Chondrocyte (in vitro differentiated cells): ENCODE data around the gene PLCB4. TPM values are rescaled to one million over a fixed set of nuclear protein-coding genes. Genes with fewer than 3 reads are reported as not detected.

Experiments used
- DNase-seq: peaks from one replicate; pipeline ENCODE4 v3.0.0; 2021; ENCODE audit warnings: mixed read lengths, low spot score
- H3K27ac Mint-ChIP-seq: one replicate; pipeline ENCODE4 v1.8.0; 2021; ENCODE audit warnings: mild to moderate bottlenecking, moderate library complexity, mixed read lengths; ENCODE audit not compliant: unreplicated experiment
- H3K27me3 Mint-ChIP-seq: 2 replicates; pipeline ENCODE4 v1.8.0; 2021; ENCODE audit warnings: low read depth, mixed read lengths
- H3K36me3 Mint-ChIP-seq: 2 replicates; pipeline ENCODE4 v1.8.0; 2021; ENCODE audit warnings: low read depth, mixed read lengths
- H3K4me1 Mint-ChIP-seq: 2 replicates; pipeline ENCODE4 v1.8.0; 2021; ENCODE audit warnings: low read depth, mild to moderate bottlenecking, mixed read lengths
- H3K4me3 Mint-ChIP-seq: one replicate; pipeline ENCODE4 v1.8.0; 2021; ENCODE audit warnings: mild to moderate bottlenecking, moderate library complexity, mixed read lengths; ENCODE audit not compliant: unreplicated experiment
- H3K9me3 Mint-ChIP-seq: 2 replicates; pipeline ENCODE4 v1.8.0; 2021; ENCODE audit warnings: low read depth, mixed read lengths
- total RNA-seq: library from RNA; stranded (reverse); gene quantifications from 3 replicates; pipeline ENCODE4 v1.2.1, GENCODE V29; 2021
- TF ChIP-seq, protein P1 (sequence below): fragments of 200-600 bp; sonication (generic); IDR thresholded peaks from 2 replicates; pipeline ENCODE4 v1.5.0; 2021; ENCODE audit warnings: antibody characterized with exemption, mild to moderate bottlenecking, moderate library complexity

The PLCB4 gene
- total RNA-seq, 1 donor from 2014 or later = 13.3 TPM

DNA sequence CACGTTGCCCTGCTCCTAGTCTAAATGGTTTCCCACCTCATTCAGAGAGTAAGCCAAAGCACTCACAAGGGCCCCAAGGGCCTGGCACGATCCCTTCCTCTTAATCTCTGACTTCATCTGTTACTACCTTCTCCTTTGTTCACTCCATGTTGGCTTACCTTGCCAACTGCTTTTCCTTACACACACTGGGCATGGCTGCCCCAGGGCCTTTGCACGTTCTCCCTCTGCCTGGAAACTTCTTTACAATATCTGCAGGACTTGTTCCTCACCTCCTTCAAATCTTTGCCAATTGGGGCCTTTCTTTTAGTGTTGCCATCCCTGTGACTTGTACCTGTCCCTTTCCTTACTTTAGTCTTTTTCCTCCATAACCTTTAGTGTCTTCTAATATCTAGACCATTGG is 73.9 kb downstream of the PLCB4 start:
- no peaks in the 10 kb centered on the region for H3K27me3 Mint-ChIP-seq
- no peak for DNase-seq
- H3K4me1 Mint-ChIP-seq = peaks cover 34% of the 10 kb centered on the region
- no peak overlapping the region for H3K27ac Mint-ChIP-seq
- no peak overlapping the region for H3K4me3 Mint-ChIP-seq
- H3K9me3 Mint-ChIP-seq = peaks cover 11% of the 10 kb centered on the region
- TF ChIP-seq, protein P1, sequence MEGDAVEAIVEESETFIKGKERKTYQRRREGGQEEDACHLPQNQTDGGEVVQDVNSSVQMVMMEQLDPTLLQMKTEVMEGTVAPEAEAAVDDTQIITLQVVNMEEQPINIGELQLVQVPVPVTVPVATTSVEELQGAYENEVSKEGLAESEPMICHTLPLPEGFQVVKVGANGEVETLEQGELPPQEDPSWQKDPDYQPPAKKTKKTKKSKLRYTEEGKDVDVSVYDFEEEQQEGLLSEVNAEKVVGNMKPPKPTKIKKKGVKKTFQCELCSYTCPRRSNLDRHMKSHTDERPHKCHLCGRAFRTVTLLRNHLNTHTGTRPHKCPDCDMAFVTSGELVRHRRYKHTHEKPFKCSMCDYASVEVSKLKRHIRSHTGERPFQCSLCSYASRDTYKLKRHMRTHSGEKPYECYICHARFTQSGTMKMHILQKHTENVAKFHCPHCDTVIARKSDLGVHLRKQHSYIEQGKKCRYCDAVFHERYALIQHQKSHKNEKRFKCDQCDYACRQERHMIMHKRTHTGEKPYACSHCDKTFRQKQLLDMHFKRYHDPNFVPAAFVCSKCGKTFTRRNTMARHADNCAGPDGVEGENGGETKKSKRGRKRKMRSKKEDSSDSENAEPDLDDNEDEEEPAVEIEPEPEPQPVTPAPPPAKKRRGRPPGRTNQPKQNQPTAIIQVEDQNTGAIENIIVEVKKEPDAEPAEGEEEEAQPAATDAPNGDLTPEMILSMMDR = no peak
- H3K36me3 Mint-ChIP-seq = peaks cover 8% of the 10 kb centered on the region

DNA sequence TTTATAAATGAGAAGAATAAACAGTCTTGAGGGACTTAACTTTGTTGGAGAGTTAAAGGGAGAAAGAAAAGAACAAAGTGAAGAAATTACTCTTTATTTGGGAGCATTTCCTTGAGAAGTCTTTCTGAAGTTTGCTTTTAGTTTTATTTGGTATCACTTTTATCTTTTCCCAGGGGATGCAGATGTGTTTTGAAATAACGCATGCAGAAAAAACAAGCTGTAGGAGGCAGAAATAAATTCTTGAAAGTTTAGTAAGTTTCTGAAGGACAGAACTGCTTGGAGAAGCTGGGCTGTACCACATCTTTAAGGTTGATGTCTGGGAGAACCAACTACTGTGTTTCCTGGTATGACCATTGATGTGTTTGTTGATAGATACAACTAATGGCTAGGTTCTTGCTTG is 75.0 kb downstream of the PLCB4 start:
- Mint-ChIP-seq H3K27ac (no peak overlapping the region), H3K36me3 (peaks cover 8% of the 10 kb centered on the region), H3K4me1 (peaks cover 40% of the 10 kb centered on the region), H3K9me3 (peaks cover 11% of the 10 kb centered on the region), H3K4me3 (no peak overlapping the region), H3K27me3 (no peaks in the 10 kb centered on the region)
- TF ChIP-seq, protein P1 = no peak
- no peak for DNase-seq

DNA sequence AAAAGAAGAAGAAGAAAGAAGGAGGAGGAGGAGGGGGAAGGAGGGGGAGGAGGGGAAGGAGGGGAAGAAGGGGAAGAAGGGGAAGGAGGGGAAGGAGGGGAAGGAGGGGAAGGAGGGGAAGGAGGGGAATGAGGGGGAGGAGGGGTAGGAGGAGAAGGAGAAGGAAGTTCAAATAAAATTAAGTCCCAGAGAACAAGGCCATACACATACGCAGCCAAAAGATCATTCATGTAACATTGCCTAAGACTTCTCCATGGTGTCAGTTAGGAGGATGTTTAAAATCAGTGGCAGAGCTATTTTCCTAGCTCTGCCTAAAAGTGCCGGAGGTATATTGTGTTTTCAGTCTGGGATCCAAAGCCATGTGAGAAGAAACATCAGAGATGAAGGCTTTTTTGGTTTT is 75.8 kb downstream of the PLCB4 start:
- H3K4me1 Mint-ChIP-seq = peaks cover 40% of the 10 kb centered on the region
- TF ChIP-seq, protein P1 = no peak
- peaks cover 4% of the 10 kb centered on the region for H3K36me3 Mint-ChIP-seq
- H3K9me3 Mint-ChIP-seq = peaks cover 6% of the 10 kb centered on the region
- H3K27ac Mint-ChIP-seq = no peak overlapping the region
- H3K4me3 Mint-ChIP-seq = no peak overlapping the region
- DNase-seq = no peak
- H3K27me3 Mint-ChIP-seq = no peaks in the 10 kb centered on the region

DNA sequence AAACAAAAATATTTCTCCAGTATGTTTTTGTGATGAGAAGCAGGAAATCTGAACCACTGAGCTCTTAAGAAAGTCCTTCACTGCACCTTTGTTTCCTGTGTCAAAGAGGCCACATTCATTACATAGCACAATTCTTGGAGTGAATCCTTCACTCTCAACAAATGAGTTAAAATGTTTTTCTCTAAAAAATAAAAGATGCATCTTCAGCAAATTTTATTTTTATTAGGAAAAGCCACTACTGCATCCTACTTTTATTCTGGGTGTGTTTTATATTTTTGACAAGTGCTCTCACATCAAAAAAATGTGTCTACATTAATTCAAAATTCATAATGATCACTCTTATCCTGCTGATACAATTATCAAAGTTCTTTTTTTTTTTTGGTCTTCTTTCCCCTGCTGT is 76.3 kb downstream of the PLCB4 start:
- peaks cover 2% of the 10 kb centered on the region for H3K36me3 Mint-ChIP-seq
- TF ChIP-seq, protein P1 = no peak
- no peaks in the 10 kb centered on the region for H3K27me3 Mint-ChIP-seq
- H3K27ac Mint-ChIP-seq = no peak overlapping the region
- peaks cover 4% of the 10 kb centered on the region for H3K9me3 Mint-ChIP-seq
- H3K4me3 Mint-ChIP-seq = no peak overlapping the region
- DNase-seq = no peak
- peaks cover 36% of the 10 kb centered on the region for H3K4me1 Mint-ChIP-seq

DNA sequence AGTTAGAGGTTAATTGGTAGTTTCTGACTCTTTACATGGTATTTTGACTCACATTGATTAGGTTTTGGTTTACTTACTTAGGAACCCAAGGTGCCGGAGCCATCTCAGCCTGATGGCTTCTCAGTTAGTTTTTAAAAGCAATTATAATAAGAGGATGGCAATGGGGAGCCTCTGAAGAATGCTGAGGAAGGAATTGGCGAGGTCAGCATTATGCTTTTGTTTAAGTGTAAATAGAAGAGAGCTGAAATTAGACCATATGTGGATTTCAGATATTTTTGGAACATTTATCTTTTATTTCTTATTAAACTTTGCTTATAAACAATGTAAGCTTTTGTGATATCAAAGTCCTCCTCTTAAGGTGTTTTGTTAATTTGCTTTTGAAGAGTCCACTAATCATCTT is 77.8 kb downstream of the PLCB4 start:
- no peaks in the 10 kb centered on the region for H3K27me3 Mint-ChIP-seq
- TF ChIP-seq, protein P1 = no peak
- no peak overlapping the region for H3K27ac Mint-ChIP-seq
- H3K9me3 Mint-ChIP-seq = peaks cover 7% of the 10 kb centered on the region
- no peak for DNase-seq
- peaks cover 35% of the 10 kb centered on the region for H3K4me1 Mint-ChIP-seq
- H3K4me3 Mint-ChIP-seq = no peak overlapping the region
- H3K36me3 Mint-ChIP-seq = peaks cover 4% of the 10 kb centered on the region
